ENCODE data around the gene CTPS2. TPM values are rescaled to one million over a fixed set of nuclear protein-coding genes. Genes with fewer than 3 reads are reported as not detected.

The CTPS2 gene
- total RNA-seq, 1 donor from 2014 or later, result 26.1 TPM

- no peak for TF ChIP-seq CTCF (IDR thresholded peaks at IDR 0.05)
- Mint-ChIP-seq H3K27ac (ENCODE audit: unreplicated experiment) (no peak overlapping the region), H3K36me3 (ENCODE audit: low read depth) (peaks cover 3% of the 10 kb centered on the region), H3K27me3 (ENCODE audit: low read depth) (no peaks in the 10 kb centered on the region), H3K9me3 (ENCODE audit: low read depth) (no peaks in the 10 kb centered on the region), H3K4me3 (ENCODE audit: unreplicated experiment) (no peak overlapping the region), H3K4me1 (ENCODE audit: low read depth) (no peaks in the 10 kb centered on the region)
- no peak for DNase-seq (ENCODE audit: low spot score)
Measured at GRCh38 chrX:16560173-16560572, 152.3 kb downstream of the CTPS2 start.

GRCh38 chrX:16559206-16559619, 153.3 kb downstream of the CTPS2 start:
- Mint-ChIP-seq H3K27me3 (ENCODE audit: low read depth) (no peaks in the 10 kb centered on the region), H3K36me3 (ENCODE audit: low read depth) (peaks cover 4% of the 10 kb centered on the region), H3K9me3 (ENCODE audit: low read depth) (peaks cover 1% of the 10 kb centered on the region), H3K4me3 (ENCODE audit: unreplicated experiment) (no peak overlapping the region), H3K27ac (ENCODE audit: unreplicated experiment) (no peak overlapping the region), H3K4me1 (ENCODE audit: low read depth) (no peaks in the 10 kb centered on the region)
- TF ChIP-seq CTCF (IDR thresholded peaks at IDR 0.05), result no peak
- no peak for DNase-seq (ENCODE audit: low spot score)

DNA sequence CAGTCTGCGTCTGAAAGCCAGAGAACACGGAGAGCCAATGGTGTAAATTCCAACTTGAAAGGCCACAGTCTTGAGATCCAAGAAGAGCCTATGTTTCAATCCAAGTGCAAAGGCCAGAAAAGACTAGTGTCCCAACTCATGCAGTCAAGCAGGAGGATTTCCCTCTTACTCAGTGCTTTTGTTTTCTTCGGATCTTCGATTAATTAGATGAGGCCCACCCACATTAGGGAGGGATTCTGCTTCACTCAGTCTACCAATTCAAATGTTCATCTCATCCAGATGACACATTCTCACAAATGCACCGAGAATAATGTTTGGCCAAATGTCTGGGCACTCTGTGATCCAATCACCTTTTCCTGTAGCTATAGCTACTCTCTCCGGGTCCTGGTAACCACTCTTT, 154.0 kb downstream of the CTPS2 start:
- no peak for DNase-seq (ENCODE audit: low spot score)
- Mint-ChIP-seq H3K36me3 (ENCODE audit: low read depth) (peaks cover 4% of the 10 kb centered on the region), H3K4me3 (ENCODE audit: unreplicated experiment) (no peak overlapping the region), H3K27ac (ENCODE audit: unreplicated experiment) (no peak overlapping the region), H3K9me3 (ENCODE audit: low read depth) (peaks cover 2% of the 10 kb centered on the region), H3K4me1 (ENCODE audit: low read depth) (no peaks in the 10 kb centered on the region), H3K27me3 (ENCODE audit: low read depth) (no peaks in the 10 kb centered on the region)
- TF ChIP-seq CTCF (IDR thresholded peaks at IDR 0.05), result no peak

DNA sequence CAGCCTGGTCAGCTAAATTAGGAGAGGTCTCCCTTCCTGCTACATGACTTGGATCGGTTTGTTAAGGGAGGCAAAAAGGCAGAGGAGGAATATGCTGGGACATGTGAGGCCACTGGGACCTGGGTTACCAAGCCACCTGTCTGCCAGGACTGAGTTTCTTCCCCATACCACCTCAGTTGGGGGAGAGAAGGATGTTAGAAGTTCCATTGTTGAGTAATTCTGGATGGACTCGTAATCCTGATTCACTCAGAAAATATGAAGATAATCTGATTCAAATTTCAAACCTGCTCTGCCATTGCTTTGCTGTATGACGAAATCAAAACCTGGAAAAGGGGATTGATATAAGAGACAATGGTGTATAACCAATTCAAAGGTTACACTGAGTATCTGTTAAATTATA, 159.9 kb downstream of the CTPS2 start:
- Mint-ChIP-seq H3K9me3 (ENCODE audit: low read depth) (peaks cover 5% of the 10 kb centered on the region), H3K27ac (ENCODE audit: unreplicated experiment) (no peak overlapping the region), H3K36me3 (ENCODE audit: low read depth) (peaks cover 2% of the 10 kb centered on the region), H3K4me1 (ENCODE audit: low read depth) (no peaks in the 10 kb centered on the region), H3K27me3 (ENCODE audit: low read depth) (no peaks in the 10 kb centered on the region), H3K4me3 (ENCODE audit: unreplicated experiment) (no peak overlapping the region)
- no peak for DNase-seq (ENCODE audit: low spot score)
- TF ChIP-seq CTCF (IDR thresholded peaks at IDR 0.05), result no peak

DNA sequence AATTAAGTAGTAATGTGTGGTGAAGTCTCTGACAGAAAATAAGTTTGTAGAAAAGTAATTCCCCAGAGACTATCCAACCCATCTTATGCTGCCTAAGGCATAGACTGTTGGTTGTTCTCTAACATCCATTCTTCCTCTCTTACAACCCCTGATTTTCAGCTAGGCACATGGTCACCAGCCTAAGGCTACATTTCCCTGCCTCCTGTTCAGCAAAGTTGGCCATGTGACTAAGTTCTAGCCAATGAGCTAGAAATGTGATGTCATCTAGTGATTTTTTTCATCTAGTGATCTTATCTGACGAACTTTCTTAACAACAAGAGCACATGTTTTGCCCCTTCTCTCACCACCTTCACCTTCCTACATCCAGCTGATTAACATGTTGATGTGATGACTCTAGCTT, 164.8 kb downstream of the CTPS2 start:
- Mint-ChIP-seq H3K4me3 (ENCODE audit: unreplicated experiment) (no peak overlapping the region), H3K27ac (ENCODE audit: unreplicated experiment) (no peak overlapping the region), H3K9me3 (ENCODE audit: low read depth) (peaks cover 7% of the 10 kb centered on the region), H3K4me1 (ENCODE audit: low read depth) (no peaks in the 10 kb centered on the region), H3K36me3 (ENCODE audit: low read depth) (peaks cover 2% of the 10 kb centered on the region), H3K27me3 (ENCODE audit: low read depth) (no peaks in the 10 kb centered on the region)
- TF ChIP-seq CTCF (IDR thresholded peaks at IDR 0.05), result no peak
- no peak for DNase-seq (ENCODE audit: low spot score)
